Esophagus muscularis mucosa (tissue), 4 donors: ENCODE data around the gene NT5DC2. TPM values are rescaled to one million over a fixed set of nuclear protein-coding genes. Genes with fewer than 3 reads are reported as not detected.

Experiments
- DNase-seq: peaks from one replicate; pipeline ENCODE4 v3.0.0-alpha.2; 2017; ENCODE audit errors: extremely low spot score
- H3K27ac ChIP-seq, 4 donors: fragments of 200-600 bp; sonication (generic); replicated peaks in 1 of 4; 1 replicate in 3 of 4; 2 replicates in 1 of 4; pipeline ENCODE4 v1.5.1; 2016 to 2019; ENCODE audit warnings: mild to moderate bottlenecking in 1 of 4
- H3K27me3 ChIP-seq, 4 donors: fragments of 200-600 bp; sonication (generic); one replicate each; pipeline versions ENCODE4 v1.5.1 to v1.6.0; 2016 to 2019
- H3K36me3 ChIP-seq, 4 donors: fragments of 200-600 bp; sonication (generic); one replicate each; pipeline ENCODE4 v1.5.1; 2016 to 2019
- H3K4me1 ChIP-seq, 4 donors: fragments of 200-600 bp; sonication (generic); one replicate each; pipeline ENCODE4 v1.5.1; 2016 to 2019
- H3K4me3 ChIP-seq, 4 donors: fragments of 200-600 bp; sonication (generic); 1 replicate in 2 of 4; 2 replicates in 2 of 4; pipeline ENCODE4 v1.5.1; 2016 to 2019; ENCODE audit warnings: mild to moderate bottlenecking in 4 of 4, moderate library complexity in 1 of 4
- H3K9me3 ChIP-seq, 4 donors: fragments of 200-600 bp; sonication (generic); 1 replicate in 3 of 4; 2 replicates in 1 of 4; pipeline ENCODE4 v1.5.1; 2016 to 2019
- EP300 ChIP-seq: sonication (generic); formaldehyde crosslinking; IDR thresholded peaks from one replicate; pipeline ENCODE4 v1.6.1; 2017; ENCODE audit warnings: antibody characterized with exemption
- POLR2A ChIP-seq: fragments of 450-650 bp; IDR thresholded peaks from one replicate; pipeline ENCODE4 v1.6.1; 2017; ENCODE audit warnings: antibody characterized with exemption, moderate library complexity, mild to moderate bottlenecking, low read depth
- POLR2AphosphoS5 ChIP-seq, 2 donors: sonication (generic); formaldehyde crosslinking; IDR thresholded peaks; one replicate each; pipeline ENCODE4 v1.6.1; 2017; ENCODE audit warnings: antibody characterized with exemption in 2 of 2
- WGBS: methylation state at CpG from one replicate; pipeline ENCODE4 v1.1.5; 2018; 5-methylcytosine and 5-hydroxymethylcytosine counted together
- intact Hi-C: fragments of 100-400 bp; cut with DNase I; formaldehyde crosslinking; loops from one replicate; pipeline ENCODE4 v1.15.1; 2023
- total RNA-seq, 4 donors: library from RNA; depleted of rRNA; stranded (reverse); fragments of >200 nt; gene quantifications; one replicate each; pipeline versions ENCODE4 v1.1.0 to v1.2.1, GENCODE V29; 2016
- TF ChIP-seq, protein P1 (sequence below), 3 experiments: fragments of 200-600 bp in 2 of 3; fragments of 450-650 bp in 1 of 3; sonication (generic) in 2 of 3; IDR thresholded peaks; one replicate each; pipeline ENCODE4 v1.5.1; 2017 to 2019; ENCODE audit warnings: antibody characterized with exemption in 3 of 3, mild to moderate bottlenecking in 2 of 3, moderate library complexity in 1 of 3

NT5DC2 gene
- total RNA-seq, 4 donors from 2014 or later: 58.0 to 87.4 (median 72.9) TPM

DNA sequence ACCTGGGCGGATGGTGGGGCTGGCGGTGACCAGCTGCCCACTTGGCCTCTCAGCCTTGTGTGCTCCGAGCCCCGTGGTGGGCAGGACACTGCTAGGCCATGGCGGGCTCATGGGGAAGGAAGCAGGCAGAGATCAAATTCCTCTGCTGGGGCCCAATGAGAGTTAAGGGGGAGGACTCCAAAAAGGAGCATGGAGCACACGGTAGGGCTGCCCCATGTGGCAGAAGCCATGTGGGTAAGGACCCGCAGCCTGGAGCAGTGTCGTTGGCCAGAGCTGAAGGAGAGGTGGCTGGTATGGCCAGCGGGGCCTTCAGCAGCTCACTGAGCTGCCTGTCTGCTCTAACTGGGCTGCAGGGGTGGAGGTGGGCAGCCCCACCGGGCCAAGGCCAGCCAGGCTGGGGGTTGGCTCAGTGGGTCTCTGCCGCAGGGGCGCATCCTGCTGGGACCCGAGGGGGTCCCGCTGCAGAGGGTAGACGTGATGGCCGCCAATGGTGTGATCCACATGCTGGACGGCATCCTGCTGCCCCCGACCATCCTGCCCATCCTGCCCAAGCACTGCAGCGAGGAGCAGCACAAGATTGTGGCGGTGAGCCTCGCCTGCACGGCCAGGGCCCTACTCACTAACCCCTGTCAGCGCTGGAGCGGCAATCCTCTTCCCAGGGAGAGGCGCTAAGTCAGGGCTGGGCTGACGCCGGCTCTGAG is 27.2 kb downstream of the NT5DC2 start:
- Histone ChIP-seq H3K4me3 (no peak overlapping the region), H3K4me1 (no peaks in the 10 kb centered on the region), H3K9me3 (no peaks in the 10 kb centered on the region), H3K27me3 (no peaks in the 10 kb centered on the region), H3K27ac (no peak overlapping the region), H3K36me3 (peaks cover 0 to 33% (median 23%) of the 10 kb centered on the region in 4 donors)
- TF ChIP-seq, protein P1, sequence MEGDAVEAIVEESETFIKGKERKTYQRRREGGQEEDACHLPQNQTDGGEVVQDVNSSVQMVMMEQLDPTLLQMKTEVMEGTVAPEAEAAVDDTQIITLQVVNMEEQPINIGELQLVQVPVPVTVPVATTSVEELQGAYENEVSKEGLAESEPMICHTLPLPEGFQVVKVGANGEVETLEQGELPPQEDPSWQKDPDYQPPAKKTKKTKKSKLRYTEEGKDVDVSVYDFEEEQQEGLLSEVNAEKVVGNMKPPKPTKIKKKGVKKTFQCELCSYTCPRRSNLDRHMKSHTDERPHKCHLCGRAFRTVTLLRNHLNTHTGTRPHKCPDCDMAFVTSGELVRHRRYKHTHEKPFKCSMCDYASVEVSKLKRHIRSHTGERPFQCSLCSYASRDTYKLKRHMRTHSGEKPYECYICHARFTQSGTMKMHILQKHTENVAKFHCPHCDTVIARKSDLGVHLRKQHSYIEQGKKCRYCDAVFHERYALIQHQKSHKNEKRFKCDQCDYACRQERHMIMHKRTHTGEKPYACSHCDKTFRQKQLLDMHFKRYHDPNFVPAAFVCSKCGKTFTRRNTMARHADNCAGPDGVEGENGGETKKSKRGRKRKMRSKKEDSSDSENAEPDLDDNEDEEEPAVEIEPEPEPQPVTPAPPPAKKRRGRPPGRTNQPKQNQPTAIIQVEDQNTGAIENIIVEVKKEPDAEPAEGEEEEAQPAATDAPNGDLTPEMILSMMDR (IDR thresholded peaks at IDR 0.05): no peak
- TF ChIP-seq POLR2AphosphoS5 (IDR thresholded peaks at IDR 0.05) (no peak), EP300 (no peak), POLR2A (no peak)
- intact Hi-C loops: no loop called here
- WGBS: 85% methylated on average over 13 of the region's 27 CpGs
- DNase-seq: no peak

DNA sequence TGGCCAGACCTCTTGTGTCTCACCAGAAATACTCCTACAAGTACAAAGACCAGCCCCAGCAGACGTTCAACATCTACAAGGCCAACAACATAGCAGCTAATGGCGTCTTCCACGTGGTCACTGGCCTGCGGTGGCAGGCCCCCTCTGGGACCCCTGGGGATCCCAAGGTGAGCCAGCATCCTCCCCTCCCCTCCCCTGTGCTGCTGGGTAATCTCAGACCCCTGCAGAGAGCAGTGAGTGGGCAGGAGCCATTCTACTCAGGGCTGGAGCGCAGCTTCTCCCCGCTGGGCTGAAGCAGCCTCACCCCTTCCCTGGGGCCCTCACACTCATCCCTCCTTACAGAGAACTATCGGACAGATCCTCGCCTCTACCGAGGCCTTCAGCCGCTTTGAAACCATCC is 28.7 kb downstream of the NT5DC2 start:
- Histone ChIP-seq H3K4me1 (no peaks in the 10 kb centered on the region), H3K9me3 (no peaks in the 10 kb centered on the region), H3K27ac (no peak overlapping the region), H3K27me3 (no peaks in the 10 kb centered on the region), H3K4me3 (no peak overlapping the region), H3K36me3 (peaks cover 0 to 31% (median 20%) of the 10 kb centered on the region in 4 donors)
- intact Hi-C loops: no loop called here
- DNase-seq: no peak
- WGBS: 90% methylated on average over 5 of the region's 10 CpGs
- TF ChIP-seq, protein P1 (IDR thresholded peaks at IDR 0.05): no peak
- TF ChIP-seq EP300: no peak
- TF ChIP-seq POLR2AphosphoS5 (IDR thresholded peaks at IDR 0.05): no peak
- no peak for TF ChIP-seq POLR2A

DNA sequence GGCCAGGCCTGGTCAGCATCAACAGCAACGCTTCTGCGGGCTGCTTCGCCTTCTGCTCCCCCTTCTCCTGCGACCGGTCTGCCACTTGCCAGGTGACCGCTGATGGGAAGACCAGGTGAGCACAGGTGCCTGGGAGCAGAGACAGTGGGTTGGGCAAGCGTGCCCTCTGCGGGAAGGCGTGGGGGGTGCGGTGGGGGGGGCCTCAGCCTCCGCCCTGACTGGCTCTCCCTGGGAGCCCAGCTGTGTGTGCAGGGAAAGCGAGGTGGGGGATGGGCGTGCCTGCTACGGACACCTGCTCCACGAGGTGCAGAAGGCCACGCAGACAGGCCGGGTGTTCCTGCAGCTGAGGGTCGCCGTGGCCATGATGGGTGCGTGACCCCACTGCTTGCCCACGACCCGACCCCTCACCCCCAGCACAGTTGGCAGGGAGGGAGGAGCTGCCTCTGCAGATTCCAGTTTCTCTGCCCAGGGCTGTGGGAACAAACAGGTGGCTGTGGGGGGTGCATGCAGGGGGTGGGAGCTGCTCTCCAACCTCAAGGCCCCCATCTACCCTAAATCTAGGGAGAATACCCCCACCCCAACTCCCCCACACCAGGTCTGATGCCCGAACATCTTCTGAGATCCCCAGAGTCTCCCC is 29.8 kb downstream of the NT5DC2 start:
- TF ChIP-seq EP300 (no peak), POLR2A (no peak), POLR2AphosphoS5 (IDR thresholded peaks at IDR 0.05) (no peak)
- TF ChIP-seq, protein P1 (IDR thresholded peaks at IDR 0.05): no peak
- intact Hi-C loops: no loop called here
- DNase-seq: no peak
- 74% methylated on average over 21 of the region's 23 CpGs for WGBS
- Histone ChIP-seq H3K4me3 (no peak overlapping the region), H3K36me3 (peaks cover 0 to 27% (median 13%) of the 10 kb centered on the region in 4 donors), H3K27me3 (no peaks in the 10 kb centered on the region), H3K4me1 (peaks cover 0 to 2% (median 0%) of the 10 kb centered on the region in 4 donors), H3K27ac (no peak overlapping the region), H3K9me3 (no peaks in the 10 kb centered on the region)

DNA sequence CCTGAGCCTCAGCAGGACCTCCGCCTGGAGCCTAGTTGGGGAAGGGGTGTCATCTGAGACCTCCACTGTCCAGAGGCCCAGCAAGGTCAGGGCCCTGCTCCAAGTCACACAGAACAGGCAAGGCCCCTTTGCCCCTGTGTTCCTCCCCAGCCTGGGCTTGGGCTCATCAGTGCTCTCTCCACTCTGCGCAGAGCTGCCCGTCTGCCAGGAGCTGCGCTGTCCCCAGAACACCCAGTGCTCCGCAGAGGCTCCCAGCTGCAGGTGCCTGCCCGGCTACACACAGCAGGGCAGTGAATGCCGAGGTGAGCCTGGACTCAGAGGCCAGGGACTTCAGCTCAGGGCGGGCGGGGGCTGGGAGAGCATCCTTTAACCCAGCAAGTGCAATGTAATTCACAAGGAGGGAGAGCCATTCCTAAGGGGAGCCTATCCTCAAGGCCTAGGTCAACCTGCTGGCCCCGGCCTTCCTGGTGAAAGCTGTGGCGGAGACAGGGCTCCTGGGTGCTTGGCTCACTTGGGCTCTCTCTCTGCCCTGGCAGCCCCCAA is 30.8 kb downstream of the NT5DC2 start:
- Histone ChIP-seq H3K4me1 (peaks cover 0 to 6% (median 2%) of the 10 kb centered on the region in 4 donors), H3K9me3 (no peaks in the 10 kb centered on the region), H3K36me3 (peaks cover 0 to 21% (median 12%) of the 10 kb centered on the region in 4 donors), H3K4me3 (no peak overlapping the region), H3K27ac (no peak overlapping the region), H3K27me3 (no peaks in the 10 kb centered on the region)
- no peak for DNase-seq
- 100% methylated on average over 3 of the region's 11 CpGs for WGBS
- intact Hi-C loops: no loop called here
- TF ChIP-seq POLR2A (no peak), POLR2AphosphoS5 (IDR thresholded peaks at IDR 0.05) (no peak), EP300 (no peak)
- TF ChIP-seq, protein P1 (IDR thresholded peaks at IDR 0.05): no peak
